ENCODE measurements around the gene KCNA10.

The KCNA10 gene

GRCh38 chr1:110477445-110477957, 41.5 kb downstream of the KCNA10 start:
- DNase-seq (ENCODE audit: low read depth): no peak

DNA sequence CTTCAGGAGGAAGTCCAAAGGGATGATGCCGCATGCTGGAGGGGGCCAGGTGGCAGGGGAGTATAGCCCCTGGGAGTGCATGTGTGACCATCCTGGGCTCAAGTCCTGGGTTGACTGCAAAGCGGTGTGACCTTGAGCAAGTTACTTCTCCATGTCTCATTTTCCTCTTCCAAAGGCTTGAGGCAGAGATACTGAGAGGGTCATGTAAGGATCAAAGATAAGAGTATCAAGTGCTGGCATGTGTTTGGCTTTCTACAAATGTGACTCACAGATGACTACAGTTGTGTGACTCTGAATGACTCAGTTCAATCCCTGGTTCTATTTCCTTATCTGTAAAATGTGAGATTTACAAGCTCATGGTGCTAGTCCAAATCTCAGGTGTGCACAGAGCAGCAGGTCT, 41.9 kb downstream of the KCNA10 start:
- peak; percentile 90 for DNase-seq (ENCODE audit: low read depth)

- DNase-seq (ENCODE audit: low read depth): no peak
Measured at GRCh38 chr1:110476028-110476765, 42.8 kb downstream of the KCNA10 start.

DNA sequence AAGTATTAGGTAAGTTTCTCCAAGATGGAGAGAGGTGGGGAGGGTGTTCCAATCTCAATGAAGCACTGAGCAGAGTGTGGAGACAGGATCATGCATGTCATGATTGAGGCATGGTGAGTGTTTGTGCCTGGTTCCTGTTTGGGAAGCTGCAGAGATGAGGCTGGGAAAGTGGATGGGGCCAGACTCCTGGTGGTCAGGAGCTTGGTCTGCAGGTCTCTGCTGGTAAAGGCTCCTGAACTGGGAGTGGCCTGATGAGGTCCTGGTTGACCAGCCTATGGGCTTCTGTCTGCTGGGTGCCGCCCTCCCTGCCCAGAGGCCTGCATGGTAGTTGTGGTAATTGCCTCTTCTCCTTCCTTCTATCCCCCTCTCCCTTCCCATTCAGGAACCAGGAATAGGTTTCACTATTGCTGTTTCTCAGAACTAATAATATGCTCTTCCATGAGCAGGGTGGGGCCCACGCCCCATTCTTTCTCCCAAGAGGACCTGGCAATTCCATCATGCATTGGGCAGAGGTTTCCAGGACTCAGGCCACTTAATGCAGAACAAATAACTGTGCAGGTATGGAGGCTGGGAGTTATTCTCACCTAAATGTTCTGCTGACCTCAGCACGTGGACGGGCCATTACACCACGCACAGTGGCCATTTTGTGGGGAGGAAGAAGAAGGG, 43.5 kb downstream of the KCNA10 start:
- no peak for DNase-seq (ENCODE audit: low read depth)

GRCh38 chr1:110474444-110474843, 44.5 kb downstream of the KCNA10 start:
- peak; percentile 79 for DNase-seq (ENCODE audit: low read depth)

DNA sequence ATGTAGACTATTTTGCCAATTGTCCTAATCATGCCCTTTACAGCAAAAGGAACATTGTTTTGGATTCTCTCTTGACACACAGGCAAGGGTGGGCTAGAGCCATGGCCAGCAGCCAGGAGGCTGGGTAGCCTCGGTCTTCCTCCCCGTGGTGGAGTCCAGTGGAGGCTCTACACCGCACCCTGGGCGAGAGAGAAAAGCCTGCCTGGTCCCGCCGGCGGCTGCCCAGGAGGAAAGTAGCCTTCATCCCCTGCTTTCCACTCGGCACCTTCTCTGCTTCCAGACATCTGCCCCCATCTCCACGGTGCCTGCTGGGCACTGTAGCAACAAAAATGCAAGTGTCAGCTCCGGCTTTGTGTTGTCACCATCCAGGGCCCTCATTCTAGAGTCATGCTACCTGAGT, 46.4 kb downstream of the KCNA10 start:
- DNase-seq (ENCODE audit: low read depth): no peak

DNA sequence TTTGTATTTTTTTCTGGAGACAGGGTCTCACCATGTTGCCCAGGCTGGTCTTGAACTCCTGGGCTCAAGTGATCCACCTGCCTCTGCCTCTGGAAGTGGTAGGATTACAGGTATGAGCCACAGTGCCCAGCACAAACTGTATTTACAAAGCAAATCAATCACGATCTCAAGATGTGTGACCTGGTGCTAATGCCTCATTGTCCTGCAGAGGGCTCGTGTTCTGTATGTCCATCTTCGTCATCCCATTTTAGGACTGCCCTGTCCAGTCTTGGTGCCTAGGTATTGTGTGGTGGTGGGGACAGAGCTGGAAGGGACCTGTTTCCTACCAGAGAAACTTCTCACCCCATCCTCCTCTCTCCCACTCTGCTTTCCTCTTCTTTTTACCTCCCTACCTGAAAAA, 47.8 kb downstream of the KCNA10 start:
- DNase-seq (ENCODE audit: low read depth): no peak
